ENCODE measurements around the gene ITPKC. TPM values are rescaled to one million over a fixed set of nuclear protein-coding genes. Genes with fewer than 3 reads are reported as not detected.

The ITPKC gene
- polyA plus RNA-seq, 1 donor from 2014 or later: 16.8 TPM

GRCh38 chr19:40677156-40677555 lies 39.8 kb upstream of the ITPKC start:
- Histone ChIP-seq H3K4me2 (ENCODE audit: low read length) (no peak overlapping the region), H3K9me3 (ENCODE audit: low read length) (no peaks in the 10 kb centered on the region), H3K79me2 (replicated peaks; ENCODE audit: insufficient read depth, low read length) (no peaks in the 10 kb centered on the region), H3K36me3 (ENCODE audit: insufficient read depth, low read length) (peaks cover 10% of the 10 kb centered on the region), H3K9me2 (ENCODE audit: insufficient read depth, low read length) (no peaks in the 10 kb centered on the region), H3K27ac (ENCODE audit: low read length) (no peak overlapping the region), H4K20me1 (ENCODE audit: insufficient read depth) (no peaks in the 10 kb centered on the region), H3K9ac (ENCODE audit: low read length) (no peak overlapping the region), H3F3A (ENCODE audit: insufficient read depth, low read length, poor library complexity, severe bottlenecking) (no peaks in the 10 kb centered on the region), H2AFZ (ENCODE audit: low read depth, low read length) (no peak overlapping the region), H3K4me3 (ENCODE audit: low read length) (no peak overlapping the region), H3K27me3 (ENCODE audit: insufficient read depth, low read depth, low read length) (no peaks in the 10 kb centered on the region)
- TF ChIP-seq EP300 (conservative IDR thresholded peaks at IDR 0.05; ENCODE audit: poor library complexity, severe bottlenecking): no peak

GRCh38 chr19:40681039-40681438 lies 35.9 kb upstream of the ITPKC start:
- TF ChIP-seq CTCF (IDR thresholded peaks at IDR 0.05; ENCODE audit: poor library complexity, severe bottlenecking): no peak
- no peak for TF ChIP-seq POLR2AphosphoS5 (IDR thresholded peaks at IDR 0.05)
- no peak for TF ChIP-seq MXI1 (conservative IDR thresholded peaks at IDR 0.05; ENCODE audit: poor library complexity, severe bottlenecking)
- TF ChIP-seq EZH2 (IDR thresholded peaks at IDR 0.05; ENCODE audit: borderline replicate concordance, insufficient read depth, low read length, poor library complexity, severe bottlenecking): no peak
- no peak for TF ChIP-seq RAD21 (conservative IDR thresholded peaks at IDR 0.05)
- no peak for TF ChIP-seq EP300 (conservative IDR thresholded peaks at IDR 0.05; ENCODE audit: poor library complexity, severe bottlenecking)
- TF ChIP-seq SMC3 (conservative IDR thresholded peaks at IDR 0.05; ENCODE audit: poor library complexity): no peak
- no peak for TF ChIP-seq REST (IDR thresholded peaks at IDR 0.05; ENCODE audit: borderline replicate concordance)
- TF ChIP-seq TAF1 (IDR thresholded peaks at IDR 0.05; ENCODE audit: low read depth): no peak
- peaks cover 6% of the 10 kb centered on the region for H3K36me3 ChIP-seq (ENCODE audit: insufficient read depth, low read length)

More at GRCh38 chr19:40681039-40681438, 35.9 kb upstream of the ITPKC start:
- Histone ChIP-seq H3K27ac (ENCODE audit: low read length) (no peak overlapping the region), H3K9ac (ENCODE audit: low read length) (no peak overlapping the region), H3K9me3 (ENCODE audit: low read length) (no peaks in the 10 kb centered on the region), H3K9me2 (ENCODE audit: insufficient read depth, low read length) (no peaks in the 10 kb centered on the region), H2AFZ (ENCODE audit: low read depth, low read length) (no peak overlapping the region), H4K20me1 (ENCODE audit: insufficient read depth) (no peaks in the 10 kb centered on the region), H3F3A (ENCODE audit: insufficient read depth, low read length, poor library complexity, severe bottlenecking) (no peaks in the 10 kb centered on the region), H3K27me3 (ENCODE audit: insufficient read depth, low read depth, low read length) (no peaks in the 10 kb centered on the region), H3K4me3 (ENCODE audit: low read length) (no peak overlapping the region), H3K4me2 (ENCODE audit: low read length) (no peak overlapping the region), H3K79me2 (replicated peaks; ENCODE audit: insufficient read depth, low read length) (no peaks in the 10 kb centered on the region)

Measured in neural cell (in vitro differentiated cells).